ENCODE data around the gene SKOR2. TPM values are rescaled to one million over a fixed set of nuclear protein-coding genes. Genes with fewer than 3 reads are reported as not detected.
A peak's percentile ranks its signal among the peaks of the same experiment; 100 is the strongest.

SKOR2 gene
- total RNA-seq, 1 donor from 2014 or later = not detected

GRCh38 chr18:47263150-47263429, 11.6 kb upstream of the SKOR2 start:
- no peak for DNase-seq
- H3K36me3 ChIP-seq = no peaks in the 10 kb centered on the region
- H3K9me3 ChIP-seq (replicated peaks) = no peaks in the 10 kb centered on the region
- H3K4me1 ChIP-seq = peaks cover 18% of the 10 kb centered on the region
- H3K4me3 ChIP-seq = peak overlapping the region; percentile 40
- H3K27ac ChIP-seq (replicated peaks) = no peak overlapping the region
- H3K27me3 ChIP-seq (ENCODE audit: low read depth) = peaks cover 100% of the 10 kb centered on the region
- intact Hi-C loops (cut with micrococcal nuclease) = no loop called here
- TF ChIP-seq CTCF (IDR thresholded peaks at IDR 0.05; ENCODE audit: borderline replicate concordance) = no peak

- intact Hi-C loops (cut with micrococcal nuclease) = no loop called here
- Histone ChIP-seq H3K4me1 (peaks cover 18% of the 10 kb centered on the region), H3K4me3 (no peak overlapping the region), H3K36me3 (no peaks in the 10 kb centered on the region), H3K27me3 (ENCODE audit: low read depth) (peaks cover 100% of the 10 kb centered on the region), H3K27ac (replicated peaks) (no peak overlapping the region), H3K9me3 (replicated peaks) (no peaks in the 10 kb centered on the region)
- TF ChIP-seq CTCF (IDR thresholded peaks at IDR 0.05; ENCODE audit: borderline replicate concordance) = no peak
- no peak for DNase-seq
These were observed 11.1 kb upstream of the SKOR2 start for GRCh38 chr18:47262301-47263149.

GRCh38 chr18:47261902-47262300, 10.4 kb upstream of the SKOR2 start:
- no peak for DNase-seq
- H3K4me3 ChIP-seq = no peak overlapping the region
- H3K27ac ChIP-seq (replicated peaks) = no peak overlapping the region
- no peaks in the 10 kb centered on the region for H3K36me3 ChIP-seq
- no peaks in the 10 kb centered on the region for H3K9me3 ChIP-seq (replicated peaks)
- no peak for TF ChIP-seq CTCF (IDR thresholded peaks at IDR 0.05; ENCODE audit: borderline replicate concordance)
- peaks cover 100% of the 10 kb centered on the region for H3K27me3 ChIP-seq (ENCODE audit: low read depth)
- intact Hi-C loops (cut with micrococcal nuclease) = no loop called here
- peaks cover 18% of the 10 kb centered on the region for H3K4me1 ChIP-seq

GRCh38 chr18:47260924-47261701, 9.7 kb upstream of the SKOR2 start:
- Histone ChIP-seq H3K27me3 (ENCODE audit: low read depth) (peaks cover 100% of the 10 kb centered on the region), H3K9me3 (replicated peaks) (no peaks in the 10 kb centered on the region), H3K27ac (replicated peaks) (no peak overlapping the region), H3K4me1 (peaks cover 18% of the 10 kb centered on the region), H3K4me3 (no peak overlapping the region), H3K36me3 (no peaks in the 10 kb centered on the region)
- no peak for TF ChIP-seq CTCF (IDR thresholded peaks at IDR 0.05; ENCODE audit: borderline replicate concordance)
- intact Hi-C loops (cut with micrococcal nuclease) = no loop called here
- no peak for DNase-seq

GRCh38 chr18:47260120-47260923, 8.9 kb upstream of the SKOR2 start:
- Histone ChIP-seq H3K4me1 (peaks cover 18% of the 10 kb centered on the region), H3K9me3 (replicated peaks) (no peaks in the 10 kb centered on the region), H3K36me3 (no peaks in the 10 kb centered on the region), H3K27me3 (ENCODE audit: low read depth) (peaks cover 100% of the 10 kb centered on the region), H3K27ac (replicated peaks) (no peak overlapping the region), H3K4me3 (no peak overlapping the region)
- intact Hi-C loops (cut with micrococcal nuclease) = no loop called here
- DNase-seq = peak; percentile 33
- TF ChIP-seq CTCF (IDR thresholded peaks at IDR 0.05; ENCODE audit: borderline replicate concordance) = no peak

Measured in left ventricle myocardium inferior (tissue), 1 donor.